SK-N-MC (cell line): ENCODE measurements around the gene RASA3.

Source experiments
- DNase-seq: peaks from one replicate; pipeline ENCODE4 v3.0.0-alpha.2; 2011; ENCODE audit warnings: low read depth, low spot score
- H3K27ac ChIP-seq: fragments of 200-600 bp; sonication (generic); 2 replicates; pipeline ENCODE4 v1.5.1; 2016; ENCODE audit warnings: mixed run types
- H3K36me3 ChIP-seq: fragments of 200-600 bp; sonication (generic); 2 replicates; pipeline ENCODE4 v1.6.1; 2017; ENCODE audit warnings: antibody characterized with exemption, low read length, mixed read lengths; ENCODE audit not compliant: insufficient read depth
- H3K4me3 ChIP-seq: fragments of 200-600 bp; sonication (generic); 2 replicates; pipeline ENCODE4 v1.5.1; 2016
- H3K9ac ChIP-seq: fragments of 200-600 bp; sonication (generic); 2 replicates; pipeline ENCODE4 v1.8.0; 2017; ENCODE audit warnings: mixed run types, mixed read lengths; ENCODE audit not compliant: insufficient read length
- H3K9me3 ChIP-seq: fragments of 200-600 bp; sonication (generic); 2 replicates; pipeline ENCODE4 v1.6.1; 2017; ENCODE audit warnings: low read depth, mild to moderate bottlenecking, antibody characterized with exemption, low read length, moderate library complexity, mixed read lengths
- EZH2 ChIP-seq: fragments of 200-600 bp; sonication (generic); IDR thresholded peaks from one replicate; pipeline ENCODE4 v1.6.1; 2017; ENCODE audit warnings: antibody characterized with exemption
- FOXP2 ChIP-seq: optimal IDR thresholded peaks from 2 replicates; pipeline ENCODE3; 2011; ENCODE audit warnings: mild to moderate bottlenecking, moderate library complexity; ENCODE audit not compliant: insufficient read depth; ENCODE audit errors: extremely low read length, control extremely low read depth
- POLR2AphosphoS5 ChIP-seq: IDR thresholded peaks from 2 replicates; pipeline ENCODE4 v1.6.1; 2012; ENCODE audit warnings: mild to moderate bottlenecking, low read depth, low read length, borderline replicate concordance

RASA3 gene

DNA sequence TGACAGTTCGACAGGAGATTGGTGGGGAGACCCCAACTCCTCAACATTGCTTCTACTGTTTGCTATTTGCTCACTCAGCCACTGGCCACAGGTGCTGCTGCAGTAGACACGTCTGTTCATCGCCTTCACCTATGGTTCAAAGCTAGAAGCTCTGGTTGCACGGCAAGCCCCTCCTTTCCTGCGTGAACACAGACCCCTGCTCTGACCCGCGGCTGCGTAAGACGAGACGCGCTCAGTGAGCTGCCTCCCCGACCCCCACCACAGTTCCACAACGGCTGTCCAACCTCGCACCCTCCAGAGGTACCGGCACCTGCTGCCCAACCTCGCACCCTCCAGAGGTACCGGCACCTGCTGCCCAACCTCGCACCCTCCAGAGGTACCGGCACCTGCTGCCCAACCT lies 6.8 kb downstream of the RASA3 start:
- H3K36me3 ChIP-seq: no peaks in the 10 kb centered on the region
- no peaks in the 10 kb centered on the region for H3K9me3 ChIP-seq
- no peak overlapping the region for H3K27ac ChIP-seq
- H3K9ac ChIP-seq: no peak overlapping the region
- TF ChIP-seq FOXP2 (no peak), POLR2AphosphoS5 (no peak), EZH2 (no peak)
- no peak overlapping the region for H3K4me3 ChIP-seq
- no peak for DNase-seq

- no peak overlapping the region for H3K9ac ChIP-seq
- TF ChIP-seq POLR2AphosphoS5 (no peak), FOXP2 (no peak), EZH2 (no peak)
- no peak overlapping the region for H3K27ac ChIP-seq
- H3K4me3 ChIP-seq: no peak overlapping the region
- no peaks in the 10 kb centered on the region for H3K36me3 ChIP-seq
- DNase-seq: no peak
- no peaks in the 10 kb centered on the region for H3K9me3 ChIP-seq
Measured at GRCh38 chr13:114124921-114125320, 7.5 kb downstream of the RASA3 start.

GRCh38 chr13:114124431-114124830 lies 8.0 kb downstream of the RASA3 start:
- Histone ChIP-seq H3K4me3 (no peak overlapping the region), H3K36me3 (no peaks in the 10 kb centered on the region), H3K27ac (no peak overlapping the region), H3K9ac (no peak overlapping the region), H3K9me3 (no peaks in the 10 kb centered on the region)
- no peak for TF ChIP-seq POLR2AphosphoS5
- TF ChIP-seq EZH2: no peak
- TF ChIP-seq FOXP2: no peak
- DNase-seq: no peak

DNA sequence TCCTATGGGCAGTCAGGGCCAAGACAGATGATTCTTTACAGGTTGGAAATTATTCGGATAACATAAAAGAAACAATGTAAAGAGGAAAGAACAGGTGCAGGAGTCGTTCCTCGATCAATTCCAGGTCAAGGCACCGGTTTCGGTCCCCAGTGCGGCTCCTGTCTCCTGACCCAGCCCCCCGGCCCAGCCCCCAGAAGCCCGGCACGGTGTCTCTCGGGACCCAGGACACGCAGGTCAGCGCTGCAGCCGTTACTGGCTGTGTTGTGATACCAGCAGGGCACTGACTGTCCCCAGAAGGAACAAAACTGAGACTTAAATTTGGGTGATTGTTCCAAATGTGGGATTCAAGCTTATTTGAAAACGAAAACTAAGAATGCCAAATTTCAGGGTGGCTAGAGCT lies 8.5 kb downstream of the RASA3 start:
- Histone ChIP-seq H3K27ac (no peak overlapping the region), H3K36me3 (no peaks in the 10 kb centered on the region), H3K9me3 (no peaks in the 10 kb centered on the region), H3K9ac (no peak overlapping the region), H3K4me3 (no peak overlapping the region)
- DNase-seq: no peak
- TF ChIP-seq POLR2AphosphoS5 (no peak), EZH2 (no peak), FOXP2 (no peak)

DNA sequence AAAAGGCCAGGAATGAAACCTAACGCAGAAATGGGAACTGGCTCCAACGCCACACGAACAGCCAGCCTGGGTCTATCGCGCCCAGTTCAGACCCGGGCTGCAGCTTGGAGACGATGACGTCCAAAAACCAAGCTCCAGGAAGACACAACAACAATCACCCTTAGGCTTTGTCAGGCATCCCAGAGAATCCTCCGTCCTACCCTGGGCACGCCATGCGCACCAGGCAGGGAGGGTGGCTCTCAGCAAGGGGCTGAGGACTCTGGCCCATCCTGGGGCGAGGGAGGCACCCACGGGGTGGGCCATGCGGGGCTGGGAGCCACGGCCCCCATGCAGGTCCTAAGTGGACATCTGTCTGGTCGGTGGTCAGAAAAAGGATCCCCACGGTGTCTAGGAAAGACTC lies 9.0 kb downstream of the RASA3 start:
- H3K4me3 ChIP-seq: no peak overlapping the region
- no peaks in the 10 kb centered on the region for H3K9me3 ChIP-seq
- H3K9ac ChIP-seq: no peak overlapping the region
- no peaks in the 10 kb centered on the region for H3K36me3 ChIP-seq
- TF ChIP-seq EZH2 (no peak), POLR2AphosphoS5 (no peak), FOXP2 (no peak)
- DNase-seq: no peak
- no peak overlapping the region for H3K27ac ChIP-seq

DNA sequence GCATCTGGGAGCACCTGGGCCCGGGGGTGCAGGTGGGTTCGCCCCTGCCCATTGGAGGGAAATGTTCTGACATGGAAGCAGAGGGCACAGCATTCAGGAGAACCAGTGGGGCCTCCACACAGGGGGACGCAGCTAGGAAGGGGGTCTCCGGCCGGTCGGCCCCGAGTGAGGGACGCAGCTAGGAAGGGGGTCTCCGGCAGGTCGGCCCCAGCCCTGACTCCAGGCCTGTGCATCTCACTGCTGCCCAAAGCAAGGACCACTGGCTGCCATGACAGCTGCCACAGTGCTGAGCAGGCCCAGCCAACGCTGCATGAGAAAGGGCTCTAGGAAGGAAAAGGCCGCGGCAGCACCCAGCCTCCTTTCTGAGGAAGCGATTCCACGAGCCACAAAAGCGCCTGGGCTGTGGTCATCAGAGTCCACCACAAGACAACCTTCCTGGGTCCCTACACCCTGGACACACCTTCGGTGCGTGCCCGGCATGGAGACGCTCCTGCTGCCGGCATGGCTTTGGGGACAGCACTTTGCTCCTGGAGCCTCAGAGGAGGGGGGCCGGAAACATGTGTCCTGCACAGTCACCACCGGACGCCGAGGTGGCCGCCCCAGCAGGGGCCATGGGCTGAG lies 9.7 kb downstream of the RASA3 start:
- Histone ChIP-seq H3K9ac (no peak overlapping the region), H3K36me3 (no peaks in the 10 kb centered on the region), H3K4me3 (no peak overlapping the region), H3K27ac (no peak overlapping the region), H3K9me3 (no peaks in the 10 kb centered on the region)
- TF ChIP-seq POLR2AphosphoS5 (no peak), FOXP2 (no peak), EZH2 (no peak)
- no peak for DNase-seq

- no peak overlapping the region for H3K27ac ChIP-seq
- H3K9ac ChIP-seq: no peak overlapping the region
- no peaks in the 10 kb centered on the region for H3K36me3 ChIP-seq
- no peaks in the 10 kb centered on the region for H3K9me3 ChIP-seq
- H3K4me3 ChIP-seq: no peak overlapping the region
- TF ChIP-seq FOXP2: no peak
- TF ChIP-seq EZH2: no peak
- no peak for TF ChIP-seq POLR2AphosphoS5
- DNase-seq: no peak
Measured at GRCh38 chr13:114122127-114122511, 10.3 kb downstream of the RASA3 start.

- no peak for DNase-seq
- Histone ChIP-seq H3K4me3 (no peak overlapping the region), H3K9ac (no peak overlapping the region)
Measured at GRCh38 chr13:114121496-114122126, 10.8 kb downstream of the RASA3 start.

More at GRCh38 chr13:114121496-114122126, 10.8 kb downstream of the RASA3 start:
- no peak for TF ChIP-seq FOXP2
- no peak for TF ChIP-seq POLR2AphosphoS5
- no peak for TF ChIP-seq EZH2
- H3K36me3 ChIP-seq: no peaks in the 10 kb centered on the region
- no peak overlapping the region for H3K27ac ChIP-seq
- no peaks in the 10 kb centered on the region for H3K9me3 ChIP-seq
